OCI-LY1 (cell line): ENCODE results near the gene HIGD2A.

Experiments used
- EZH2 ChIP-seq: fragments of 200-600 bp; sonication (generic), shearing (Covaris generic); IDR thresholded peaks from 2 replicates; pipeline ENCODE4 v1.8.0; 2017; ENCODE audit warnings: borderline replicate concordance, mixed run types, mild to moderate bottlenecking, antibody characterized with exemption, low read length, moderate library complexity, mixed read lengths
- TF ChIP-seq, protein P1 (sequence below): fragments of 200-600 bp; sonication (generic), shearing (Covaris generic); IDR thresholded peaks from 2 replicates; pipeline ENCODE4 v1.5.1; 2017; ENCODE audit warnings: mild to moderate bottlenecking, antibody characterized with exemption, low read length, moderate library complexity, mixed read lengths

DNA sequence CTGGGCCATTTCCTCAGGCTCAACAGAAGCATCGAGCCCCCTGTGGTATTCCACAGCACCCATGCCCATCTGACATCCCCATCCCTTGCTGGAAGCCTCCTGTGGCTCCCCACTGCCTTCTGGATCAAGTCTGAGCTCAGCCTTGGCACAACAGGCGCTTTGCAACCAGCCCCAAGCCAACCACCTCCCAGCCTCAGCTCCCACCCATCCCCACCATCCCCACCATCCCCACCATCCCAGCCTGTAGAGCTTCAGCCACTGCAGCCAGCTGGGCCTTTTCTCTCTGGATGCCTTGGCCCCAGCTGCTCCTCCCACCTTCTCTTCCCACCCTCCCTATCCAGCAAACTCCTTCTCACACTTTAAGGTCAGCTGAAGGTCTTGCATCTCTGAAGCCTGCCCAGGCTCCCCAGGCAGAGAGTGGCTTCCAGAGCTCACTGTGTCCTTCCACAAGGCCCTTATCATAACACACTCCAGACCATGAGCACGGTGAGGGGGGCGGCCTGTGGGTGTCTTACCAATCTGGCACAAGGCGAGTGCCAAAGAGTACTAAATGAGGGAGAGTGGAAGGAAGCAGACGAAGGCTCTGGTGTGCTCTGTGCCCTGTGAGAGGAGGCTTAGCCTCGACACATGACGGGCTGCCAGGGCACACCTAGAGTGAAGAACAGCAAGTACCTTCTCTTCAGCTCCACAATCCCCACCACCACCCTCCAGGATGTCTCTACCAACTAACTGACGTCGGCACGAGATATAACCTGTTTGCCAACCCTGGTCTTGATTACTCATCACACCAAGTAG is 6.5 kb downstream of the HIGD2A start:
- TF ChIP-seq, protein P1, sequence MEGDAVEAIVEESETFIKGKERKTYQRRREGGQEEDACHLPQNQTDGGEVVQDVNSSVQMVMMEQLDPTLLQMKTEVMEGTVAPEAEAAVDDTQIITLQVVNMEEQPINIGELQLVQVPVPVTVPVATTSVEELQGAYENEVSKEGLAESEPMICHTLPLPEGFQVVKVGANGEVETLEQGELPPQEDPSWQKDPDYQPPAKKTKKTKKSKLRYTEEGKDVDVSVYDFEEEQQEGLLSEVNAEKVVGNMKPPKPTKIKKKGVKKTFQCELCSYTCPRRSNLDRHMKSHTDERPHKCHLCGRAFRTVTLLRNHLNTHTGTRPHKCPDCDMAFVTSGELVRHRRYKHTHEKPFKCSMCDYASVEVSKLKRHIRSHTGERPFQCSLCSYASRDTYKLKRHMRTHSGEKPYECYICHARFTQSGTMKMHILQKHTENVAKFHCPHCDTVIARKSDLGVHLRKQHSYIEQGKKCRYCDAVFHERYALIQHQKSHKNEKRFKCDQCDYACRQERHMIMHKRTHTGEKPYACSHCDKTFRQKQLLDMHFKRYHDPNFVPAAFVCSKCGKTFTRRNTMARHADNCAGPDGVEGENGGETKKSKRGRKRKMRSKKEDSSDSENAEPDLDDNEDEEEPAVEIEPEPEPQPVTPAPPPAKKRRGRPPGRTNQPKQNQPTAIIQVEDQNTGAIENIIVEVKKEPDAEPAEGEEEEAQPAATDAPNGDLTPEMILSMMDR: no peak
- no peak for TF ChIP-seq EZH2
